A673 (cell line): ENCODE measurements around the gene KRT1.

Experiments
- EZH2 ChIP-seq: fragments of 200-600 bp; sonication (generic); IDR thresholded peaks from 2 replicates; pipeline ENCODE4 v1.6.1; 2017; ENCODE audit warnings: borderline replicate concordance, low read depth, mild to moderate bottlenecking, mixed read lengths, antibody characterized with exemption, low read length; ENCODE audit not compliant: poor library complexity, severe bottlenecking
- TF ChIP-seq, protein P1 (sequence below): fragments of 300-800, 200-600 bp; sonication (generic); conservative IDR thresholded peaks from 2 replicates; pipeline ENCODE4 v1.5.1; 2017; ENCODE audit warnings: low read depth, mild to moderate bottlenecking, antibody characterized with exemption, low read length, moderate library complexity, mixed read lengths

- TF ChIP-seq, protein P1, sequence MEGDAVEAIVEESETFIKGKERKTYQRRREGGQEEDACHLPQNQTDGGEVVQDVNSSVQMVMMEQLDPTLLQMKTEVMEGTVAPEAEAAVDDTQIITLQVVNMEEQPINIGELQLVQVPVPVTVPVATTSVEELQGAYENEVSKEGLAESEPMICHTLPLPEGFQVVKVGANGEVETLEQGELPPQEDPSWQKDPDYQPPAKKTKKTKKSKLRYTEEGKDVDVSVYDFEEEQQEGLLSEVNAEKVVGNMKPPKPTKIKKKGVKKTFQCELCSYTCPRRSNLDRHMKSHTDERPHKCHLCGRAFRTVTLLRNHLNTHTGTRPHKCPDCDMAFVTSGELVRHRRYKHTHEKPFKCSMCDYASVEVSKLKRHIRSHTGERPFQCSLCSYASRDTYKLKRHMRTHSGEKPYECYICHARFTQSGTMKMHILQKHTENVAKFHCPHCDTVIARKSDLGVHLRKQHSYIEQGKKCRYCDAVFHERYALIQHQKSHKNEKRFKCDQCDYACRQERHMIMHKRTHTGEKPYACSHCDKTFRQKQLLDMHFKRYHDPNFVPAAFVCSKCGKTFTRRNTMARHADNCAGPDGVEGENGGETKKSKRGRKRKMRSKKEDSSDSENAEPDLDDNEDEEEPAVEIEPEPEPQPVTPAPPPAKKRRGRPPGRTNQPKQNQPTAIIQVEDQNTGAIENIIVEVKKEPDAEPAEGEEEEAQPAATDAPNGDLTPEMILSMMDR: no peak
- no peak for TF ChIP-seq EZH2
These were observed 4.0 kb downstream of the KRT1 start for GRCh38 chr12:52676163-52676562.
